COLO829 (cell line): ENCODE results near the gene DOCK1.

Experiments
- DNase-seq: peaks from one replicate; pipeline ENCODE4 v3.0.0; 2012; ENCODE audit warnings: low spot score

Gene DOCK1

GRCh38 chr10:127467811-127468210 is 562.6 kb downstream of the DOCK1 start:
- DNase-seq: no peak

DNA sequence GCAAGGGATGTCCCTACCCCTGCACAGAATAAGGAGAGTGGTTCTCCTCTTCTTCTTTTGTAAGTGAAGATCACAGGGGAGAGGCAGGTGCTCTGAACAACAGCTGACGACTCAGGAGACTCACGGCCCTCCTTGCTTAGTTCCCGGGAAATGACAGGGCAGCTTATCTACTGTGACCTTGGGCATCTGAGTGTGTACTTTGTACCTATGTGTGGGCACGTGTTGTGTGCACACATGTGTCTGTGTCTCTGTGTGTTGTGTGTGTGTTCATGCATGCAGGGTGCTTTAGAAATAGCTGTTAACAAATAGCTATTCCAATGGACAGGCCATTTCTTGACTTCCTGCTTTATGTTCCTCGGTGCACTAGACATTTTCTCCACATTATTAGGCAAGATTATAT is 563.4 kb downstream of the DOCK1 start:
- DNase-seq: no peak

DNA sequence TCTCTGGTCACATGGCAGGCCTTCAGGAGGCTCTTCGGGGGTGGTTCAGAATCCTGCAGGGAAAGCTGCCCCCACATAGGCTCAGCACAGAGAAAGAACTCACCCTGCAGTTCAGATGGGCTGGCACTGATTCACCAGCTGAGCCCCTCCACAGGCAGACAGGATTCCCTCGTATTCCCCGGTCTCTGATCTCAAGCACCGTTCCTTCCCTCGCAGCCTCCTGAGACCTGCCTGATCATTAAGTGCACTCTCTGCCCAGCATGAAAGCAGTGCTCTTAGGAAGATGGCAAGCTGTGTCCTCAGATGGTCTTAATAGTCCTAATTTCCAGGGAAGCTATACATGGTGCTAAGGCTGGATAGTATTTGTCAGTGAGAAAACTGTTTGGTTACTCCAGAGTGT is 565.7 kb downstream of the DOCK1 start:
- DNase-seq: no peak

DNA sequence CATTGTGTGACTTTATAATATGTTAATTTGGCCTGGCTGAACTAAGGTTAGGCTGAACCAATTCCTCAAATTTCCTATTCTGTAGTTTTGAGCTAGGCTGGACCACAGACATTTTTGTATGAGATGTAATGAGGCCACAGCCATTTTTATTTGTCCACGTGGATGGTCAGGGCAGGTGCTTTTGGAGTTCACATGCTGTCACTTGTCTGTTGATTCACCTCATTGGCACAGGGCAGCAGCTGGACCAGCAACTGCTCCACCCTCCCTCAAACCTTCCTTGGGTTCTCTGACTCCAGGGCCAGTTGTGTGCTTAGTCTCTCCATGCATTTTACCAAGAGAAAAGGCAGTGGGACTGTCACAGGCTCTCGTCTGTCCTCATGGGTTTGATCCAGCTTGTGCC is 567.7 kb downstream of the DOCK1 start:
- no peak for DNase-seq

GRCh38 chr10:127474501-127474900 is 569.3 kb downstream of the DOCK1 start:
- no peak for DNase-seq

DNA sequence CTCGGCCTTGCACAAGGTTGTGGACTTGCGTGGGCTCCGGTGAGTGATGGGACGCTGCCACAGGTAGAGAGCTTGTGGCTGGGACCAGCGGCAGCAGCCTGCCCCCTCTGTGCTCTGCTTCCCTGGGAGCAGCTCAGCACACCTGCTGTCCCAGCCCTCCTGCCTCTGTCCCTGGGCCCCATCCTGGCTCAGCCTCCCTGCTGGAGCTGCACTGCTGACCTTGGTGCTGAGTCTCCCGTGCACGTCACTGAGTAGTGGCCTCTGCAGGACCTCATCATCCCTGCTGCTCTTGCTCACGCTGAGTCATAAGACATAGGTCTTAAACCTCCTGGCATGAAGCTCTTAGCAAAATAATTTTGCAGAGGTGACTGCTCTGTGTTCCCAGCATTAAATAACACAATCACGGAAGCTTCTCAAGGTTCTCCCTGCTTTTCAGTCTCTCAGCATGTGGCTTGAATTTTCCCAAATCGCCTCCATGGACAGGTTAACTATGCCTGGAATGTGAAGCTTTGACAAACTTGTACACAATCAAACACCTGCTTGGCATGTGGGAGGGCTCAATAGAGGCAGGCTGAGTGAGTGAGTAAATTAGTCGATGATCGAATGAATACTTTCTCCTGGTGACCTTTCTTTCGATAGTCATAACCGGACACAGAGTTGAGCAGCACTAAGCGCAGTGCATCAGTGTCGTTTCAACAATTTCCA is 580.1 kb downstream of the DOCK1 start:
- DNase-seq: peak; percentile 6

GRCh38 chr10:127486355-127486754 is 581.1 kb downstream of the DOCK1 start:
- DNase-seq: no peak

DNA sequence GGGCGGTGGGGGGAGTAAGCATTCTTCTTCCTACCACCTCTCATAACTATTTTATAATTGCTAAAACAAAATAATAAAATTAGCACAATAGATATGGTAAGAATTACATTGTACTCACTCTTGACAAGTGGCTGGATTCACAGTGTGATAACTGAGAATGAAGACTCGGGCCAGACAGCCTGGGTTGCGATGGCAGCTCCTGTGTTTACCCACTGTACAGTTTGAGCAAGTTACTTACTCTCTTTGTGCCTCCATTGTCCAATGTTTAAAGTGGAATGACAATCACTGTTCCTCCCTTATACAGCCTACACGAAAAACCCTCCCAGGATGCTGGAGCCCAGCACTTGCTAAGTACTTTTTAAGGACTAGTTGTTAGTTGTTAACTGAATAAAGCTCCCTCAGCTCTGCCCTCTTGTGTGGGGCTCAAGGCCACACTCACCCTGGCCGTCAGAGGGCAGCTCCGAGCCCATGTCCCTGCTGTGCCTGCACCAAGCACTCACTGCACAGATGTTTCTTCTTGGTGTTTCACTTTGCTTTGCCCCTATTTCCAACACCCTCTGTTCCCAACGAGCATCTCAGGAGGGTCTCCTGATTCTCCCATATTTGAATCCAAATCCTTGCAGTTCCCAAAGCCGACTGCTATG is 587.5 kb downstream of the DOCK1 start:
- DNase-seq: no peak

DNA sequence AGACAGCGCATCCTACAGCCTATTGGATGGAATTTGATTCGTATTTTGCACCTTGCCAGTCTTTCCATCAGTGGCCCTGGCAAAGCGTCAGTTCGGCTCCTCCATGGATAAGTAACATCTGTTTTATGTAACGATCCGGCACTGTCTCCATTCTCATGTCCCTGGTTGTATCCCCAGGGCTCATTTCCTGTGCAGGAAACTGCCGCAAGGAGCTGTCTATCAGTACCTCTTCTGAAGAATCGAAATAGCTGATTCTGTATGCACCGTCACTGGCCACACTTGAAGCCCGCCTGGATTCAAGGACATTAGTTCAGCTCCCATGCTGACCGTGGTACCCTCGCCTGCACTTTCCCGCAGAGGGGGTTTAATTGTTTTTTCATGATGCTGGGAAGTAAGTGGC is 590.8 kb downstream of the DOCK1 start:
- no peak for DNase-seq

DNA sequence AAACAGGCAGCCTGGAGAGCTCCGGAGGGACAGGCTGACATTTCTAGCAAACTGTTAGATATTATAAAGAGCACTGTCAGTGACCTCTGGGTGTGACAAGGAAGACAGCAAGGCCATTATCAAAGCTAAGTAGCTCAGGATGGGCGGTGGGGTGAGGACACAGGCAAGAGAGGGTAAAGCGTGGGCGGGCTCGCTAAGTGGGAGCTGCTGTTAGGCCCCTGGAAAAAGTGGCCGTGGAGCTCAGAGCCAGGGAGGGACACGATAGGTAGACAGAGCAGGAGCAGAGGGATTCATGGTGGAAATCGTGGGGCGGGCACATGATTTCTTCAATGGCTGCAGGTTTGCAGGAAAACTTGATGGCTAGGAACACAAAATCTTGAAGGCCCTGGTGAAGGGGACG is 592.5 kb downstream of the DOCK1 start:
- no peak for DNase-seq

- DNase-seq: no peak
These were observed 592.9 kb downstream of the DOCK1 start for GRCh38 chr10:127498087-127498486.

GRCh38 chr10:127500127-127500526 is 594.9 kb downstream of the DOCK1 start:
- no peak for DNase-seq
